ENCODE data around the gene ZNF423.
"Not testable (repeated sequence)": the region's sequence is repeated elsewhere in the genome, so short reads cannot be mapped to it uniquely, and the experiment has no call there.

The ZNF423 gene

DNA sequence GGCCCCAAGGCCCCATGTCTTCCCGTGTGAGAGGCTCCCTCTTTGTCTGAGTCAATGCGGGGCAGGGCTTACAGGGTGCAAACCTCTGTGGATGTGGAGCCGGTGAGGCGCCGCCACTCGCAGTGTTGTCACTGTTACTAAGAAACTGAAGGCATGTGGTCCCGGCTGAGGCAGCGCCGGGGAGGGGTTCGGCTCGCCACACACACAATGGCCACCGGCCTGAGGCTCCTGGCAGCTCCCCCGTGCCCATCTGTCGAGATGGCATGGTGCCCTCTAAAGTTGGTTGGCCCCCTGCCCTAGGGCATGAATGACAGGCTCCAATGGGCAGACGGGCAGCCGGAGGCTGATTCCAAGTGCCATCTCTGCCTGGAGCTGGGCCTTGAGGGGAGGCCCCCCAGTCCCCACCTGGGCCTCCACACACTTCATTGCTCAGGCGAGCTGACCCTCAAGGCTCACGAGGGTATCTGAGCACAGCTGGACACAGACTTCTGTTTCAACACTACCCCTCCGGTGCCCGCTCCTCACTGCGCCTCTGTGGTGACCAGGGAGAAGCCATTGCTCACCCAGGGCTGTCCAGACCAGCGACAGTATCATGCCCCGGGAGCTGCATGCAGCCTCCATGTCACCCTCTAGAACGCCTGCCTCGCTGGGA is 345.1 kb downstream of the ZNF423 start:
- DNase-seq (ENCODE audit: low read depth) = no peak

- DNase-seq (ENCODE audit: low read depth) = no peak
Observed at GRCh38 chr16:49510141-49510540, 345.8 kb downstream of the ZNF423 start.

GRCh38 chr16:49506058-49507013 is 349.6 kb downstream of the ZNF423 start:
- not testable (repeated sequence) for DNase-seq (ENCODE audit: low read depth)

- DNase-seq (ENCODE audit: low read depth) = no peak
Observed at GRCh38 chr16:49505556-49505955, 350.4 kb downstream of the ZNF423 start.

GRCh38 chr16:49504626-49505025 is 351.3 kb downstream of the ZNF423 start:
- DNase-seq (ENCODE audit: low read depth) = no peak

DNA sequence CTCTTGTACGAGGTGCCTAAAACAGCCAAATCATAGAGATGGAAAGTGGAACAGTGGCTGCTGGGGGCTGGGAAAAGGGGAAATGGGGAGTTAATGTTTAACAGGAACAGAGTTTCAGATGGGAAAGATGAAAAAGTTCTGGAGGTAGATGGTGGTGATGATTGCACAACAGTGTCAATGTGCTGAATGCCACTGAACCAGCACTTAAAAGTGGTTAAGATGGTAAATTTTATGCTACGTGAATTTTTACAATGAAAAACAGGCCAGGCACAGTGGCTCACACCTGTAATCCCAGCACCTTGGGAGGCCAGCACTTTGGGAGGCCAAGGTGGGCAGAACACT is 351.9 kb downstream of the ZNF423 start:
- no peak for DNase-seq (ENCODE audit: low read depth)

DNA sequence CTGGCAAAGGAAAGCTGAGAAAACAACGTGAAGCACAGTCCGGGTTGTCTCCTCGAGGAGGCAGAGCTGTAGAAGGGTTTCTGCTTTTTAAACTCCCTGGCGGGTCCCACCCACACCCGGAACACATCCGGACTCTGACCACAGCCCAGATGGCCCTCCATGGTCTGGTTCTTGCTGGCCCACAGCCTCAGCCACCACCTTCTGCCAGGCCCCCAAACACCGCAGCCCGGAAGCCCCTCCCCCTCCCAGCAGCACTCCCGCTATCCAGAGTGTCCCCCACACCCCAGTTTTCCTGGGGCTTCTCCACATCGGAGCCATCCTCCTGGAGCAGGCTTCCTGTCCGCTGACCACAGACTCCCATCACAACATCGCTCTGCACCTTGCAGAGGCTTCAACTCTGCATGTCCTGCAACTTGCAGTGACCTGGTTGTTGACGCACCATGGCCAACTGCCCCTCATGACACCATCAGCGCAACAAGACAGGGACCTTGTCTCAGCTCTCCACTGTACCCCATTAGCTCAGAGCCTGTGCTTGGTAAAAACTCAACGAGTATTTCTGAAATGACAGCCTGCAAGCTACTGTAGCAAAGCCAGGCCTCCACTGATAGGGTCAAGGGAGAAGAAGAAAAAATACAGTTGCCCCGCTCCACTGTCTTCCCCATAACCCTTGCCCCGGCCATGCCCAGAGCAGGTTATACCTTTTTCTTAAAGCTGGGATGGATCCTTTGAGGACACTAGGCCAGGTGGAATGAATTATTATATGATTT is 352.5 kb downstream of the ZNF423 start:
- no peak for DNase-seq (ENCODE audit: low read depth)

- no peak for DNase-seq (ENCODE audit: low read depth)
Observed at GRCh38 chr16:49502136-49502881, 353.6 kb downstream of the ZNF423 start.

DNA sequence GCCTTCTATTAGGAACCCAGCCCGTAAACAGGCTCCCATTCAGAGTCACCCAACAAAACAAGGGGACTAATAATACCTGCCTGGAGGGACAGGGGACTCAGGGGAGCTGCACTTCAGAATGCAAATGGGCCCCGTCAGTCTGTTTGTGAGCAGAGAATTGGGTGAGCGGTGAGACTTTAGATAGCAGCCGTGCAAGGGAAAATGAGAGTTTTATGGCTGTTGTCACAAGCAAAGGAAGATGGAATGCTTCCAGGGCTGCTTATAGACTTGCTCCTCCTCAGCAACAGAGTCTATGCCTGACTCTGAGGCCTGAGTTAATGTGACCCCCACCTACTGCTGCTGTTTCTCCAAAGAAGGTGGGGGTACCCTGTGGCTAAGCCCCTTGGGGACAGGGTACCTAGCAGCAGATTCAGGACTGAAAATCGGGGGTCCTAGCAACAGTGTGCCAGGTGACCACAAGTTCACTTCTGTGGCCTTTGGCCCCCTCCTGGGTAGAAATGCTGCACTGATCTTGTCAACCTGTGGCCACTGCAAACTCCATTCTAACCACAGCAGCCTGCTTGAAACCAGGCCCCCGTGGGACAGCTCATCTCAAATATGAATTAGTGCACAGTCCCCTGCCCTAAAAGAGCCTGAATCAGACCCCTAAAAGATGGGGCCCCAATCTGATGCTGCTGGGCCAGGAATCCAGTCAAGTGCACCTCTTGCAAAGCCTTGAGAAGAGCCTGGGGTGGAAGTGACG is 355.9 kb downstream of the ZNF423 start:
- no peak for DNase-seq (ENCODE audit: low read depth)

GRCh38 chr16:49499414-49499785 is 356.5 kb downstream of the ZNF423 start:
- no peak for DNase-seq (ENCODE audit: low read depth)

GRCh38 chr16:49498666-49499413 is 357.1 kb downstream of the ZNF423 start:
- no peak for DNase-seq (ENCODE audit: low read depth)

DNA sequence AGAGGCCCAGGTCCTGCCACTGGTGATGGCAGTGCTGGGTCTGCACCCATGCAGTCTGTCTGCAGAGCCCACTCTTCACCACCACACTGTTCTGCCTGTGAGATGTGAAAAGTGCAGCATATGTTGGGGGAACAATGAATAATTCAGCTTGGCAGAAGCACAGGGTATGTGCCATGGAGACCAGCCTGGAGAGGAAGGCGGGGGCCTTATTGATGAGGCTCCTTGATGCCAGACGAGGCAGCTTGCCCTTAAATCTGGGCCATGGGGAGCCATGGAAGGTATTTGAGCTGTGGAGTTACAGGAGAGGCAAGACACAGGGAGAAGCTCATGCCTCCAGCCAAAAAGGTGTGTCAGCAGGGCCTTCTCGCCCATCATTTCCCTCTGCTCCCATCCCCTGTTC is 357.6 kb downstream of the ZNF423 start:
- no peak for DNase-seq (ENCODE audit: low read depth)

DNA sequence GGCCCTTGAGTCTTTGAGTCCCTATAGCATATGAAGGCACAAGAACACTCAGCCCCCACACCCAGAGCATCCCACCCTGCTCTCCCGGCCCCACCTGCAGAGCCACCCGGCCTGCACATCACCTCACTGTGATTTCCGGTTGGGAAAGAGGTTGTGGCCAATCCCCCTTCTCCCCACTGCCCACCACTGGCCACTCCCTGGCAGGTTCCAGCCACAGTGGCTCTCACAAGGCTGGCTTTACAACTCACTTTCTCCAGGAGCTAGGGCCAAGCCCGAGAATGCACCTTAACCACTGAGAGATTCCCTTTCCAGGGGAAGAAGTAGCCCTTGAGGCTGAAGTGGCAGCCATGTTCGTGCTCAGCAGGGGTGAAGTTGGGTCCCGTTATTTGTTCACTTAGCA is 358.4 kb downstream of the ZNF423 start:
- no peak for DNase-seq (ENCODE audit: low read depth)

DNA sequence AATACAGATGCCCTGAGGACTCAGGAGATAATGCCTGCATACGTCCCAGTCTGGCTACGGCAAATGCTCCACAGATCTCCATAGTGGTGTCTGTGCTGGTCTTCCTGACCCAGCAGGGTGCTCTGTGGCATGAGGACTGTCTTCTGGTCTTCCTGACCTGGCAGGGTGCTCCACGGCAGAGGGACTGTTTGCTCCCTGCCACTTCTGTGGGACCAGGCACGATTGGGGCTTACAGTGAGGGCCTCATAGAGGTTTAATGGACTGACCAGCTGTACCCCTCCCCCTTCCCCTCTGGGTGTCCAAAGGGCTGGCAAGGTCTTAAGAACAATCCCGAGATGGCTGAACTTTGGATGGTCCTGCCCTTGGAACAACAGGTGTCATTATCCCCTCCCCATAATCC is 359.3 kb downstream of the ZNF423 start:
- no peak for DNase-seq (ENCODE audit: low read depth)

- no peak for DNase-seq (ENCODE audit: low read depth)
Observed at GRCh38 chr16:49495596-49496355, 360.1 kb downstream of the ZNF423 start.

GRCh38 chr16:49494891-49495566 is 360.9 kb downstream of the ZNF423 start:
- DNase-seq (ENCODE audit: low read depth) = no peak

DNA sequence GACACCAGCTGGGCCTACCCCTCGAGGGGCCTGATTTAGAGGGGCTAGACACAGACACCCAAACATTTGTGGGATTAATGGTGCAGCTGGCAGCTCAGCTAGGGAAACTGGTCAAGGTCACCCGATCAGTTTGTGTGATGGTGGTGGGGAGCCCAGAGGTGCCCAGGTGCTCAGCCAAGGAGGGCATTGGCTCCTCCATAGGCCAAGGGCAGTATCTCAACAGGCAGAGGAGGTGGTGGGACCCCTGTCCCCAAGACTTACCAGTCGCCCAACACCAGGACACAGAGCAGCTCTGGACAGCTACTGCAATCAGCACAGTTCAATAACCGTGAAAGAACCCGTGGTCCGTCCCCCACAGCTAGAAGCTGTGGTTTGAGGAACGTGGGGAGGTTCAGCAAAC is 361.4 kb downstream of the ZNF423 start:
- DNase-seq (ENCODE audit: low read depth) = no peak

GRCh38 chr16:49493836-49494235 is 362.1 kb downstream of the ZNF423 start:
- DNase-seq (ENCODE audit: low read depth) = no peak

GRCh38 chr16:49492896-49493626 is 362.9 kb downstream of the ZNF423 start:
- no peak for DNase-seq (ENCODE audit: low read depth)

Data from stromal cell of bone marrow (primary cell).